ENCODE data around the gene CUX1.
"Not testable (repeated sequence)": the region's sequence is repeated elsewhere in the genome, so short reads cannot be mapped to it uniquely, and the experiment has no call there.

The CUX1 gene

GRCh38 chr7:102165136-102165535 lies 347.7 kb downstream of the CUX1 start:
- in situ Hi-C loops (cut with MboI; ENCODE audit: low sequenced_read_pairs) = no loop called here

- in situ Hi-C loops (cut with MboI; ENCODE audit: low sequenced_read_pairs) = no loop called here
Observed at GRCh38 chr7:102167254-102167653, 349.8 kb downstream of the CUX1 start.

GRCh38 chr7:102169651-102170392 lies 352.4 kb downstream of the CUX1 start:
- in situ Hi-C loops (cut with MboI; ENCODE audit: low sequenced_read_pairs) = no loop called here

- in situ Hi-C loops (cut with MboI; ENCODE audit: low sequenced_read_pairs) = no loop called here
Observed at GRCh38 chr7:102170393-102170970, 353.1 kb downstream of the CUX1 start.

- in situ Hi-C loops (cut with MboI; ENCODE audit: low sequenced_read_pairs) = no loop called here
Observed at GRCh38 chr7:102173669-102174068, 356.2 kb downstream of the CUX1 start.

- in situ Hi-C loops (cut with MboI; ENCODE audit: low sequenced_read_pairs) = no loop called here
Observed at GRCh38 chr7:102175423-102176170, 358.2 kb downstream of the CUX1 start.

GRCh38 chr7:102178410-102178809 lies 361.0 kb downstream of the CUX1 start:
- in situ Hi-C loops (cut with MboI; ENCODE audit: low sequenced_read_pairs) = no loop called here

GRCh38 chr7:102180727-102181126 lies 363.3 kb downstream of the CUX1 start:
- in situ Hi-C loops (cut with MboI; ENCODE audit: low sequenced_read_pairs) = no loop called here

GRCh38 chr7:102181517-102181916 lies 364.1 kb downstream of the CUX1 start:
- in situ Hi-C loops (cut with MboI; ENCODE audit: low sequenced_read_pairs) = no loop called here

- in situ Hi-C loops (cut with MboI; ENCODE audit: low sequenced_read_pairs) = no loop called here
Observed at GRCh38 chr7:102182016-102182415, 364.6 kb downstream of the CUX1 start.

- in situ Hi-C loops (cut with MboI; ENCODE audit: low sequenced_read_pairs) = not testable (repeated sequence)
Observed at GRCh38 chr7:102183848-102184247, 366.4 kb downstream of the CUX1 start.

GRCh38 chr7:102184303-102184702 lies 366.9 kb downstream of the CUX1 start:
- in situ Hi-C loops (cut with MboI; ENCODE audit: low sequenced_read_pairs) = no loop called here

- in situ Hi-C loops (cut with MboI; ENCODE audit: low sequenced_read_pairs) = no loop called here
Observed at GRCh38 chr7:102185796-102186195, 368.4 kb downstream of the CUX1 start.

GRCh38 chr7:102186306-102186705 lies 368.9 kb downstream of the CUX1 start:
- in situ Hi-C loops (cut with MboI; ENCODE audit: low sequenced_read_pairs) = no loop called here

GRCh38 chr7:102188746-102189145 lies 371.3 kb downstream of the CUX1 start:
- in situ Hi-C loops (cut with MboI; ENCODE audit: low sequenced_read_pairs) = no loop called here

GRCh38 chr7:102189756-102190155 lies 372.3 kb downstream of the CUX1 start:
- in situ Hi-C loops (cut with MboI; ENCODE audit: low sequenced_read_pairs) = no loop called here

- in situ Hi-C loops (cut with MboI; ENCODE audit: low sequenced_read_pairs) = no loop called here
Observed at GRCh38 chr7:102190776-102191350, 373.4 kb downstream of the CUX1 start.

- in situ Hi-C loops (cut with MboI; ENCODE audit: low sequenced_read_pairs) = no loop called here
Observed at GRCh38 chr7:102191556-102192379, 374.3 kb downstream of the CUX1 start.

GRCh38 chr7:102192790-102193189 lies 375.4 kb downstream of the CUX1 start:
- in situ Hi-C loops (cut with MboI; ENCODE audit: low sequenced_read_pairs) = no loop called here

- in situ Hi-C loops (cut with MboI; ENCODE audit: low sequenced_read_pairs) = no loop called here
Observed at GRCh38 chr7:102193806-102194205, 376.4 kb downstream of the CUX1 start.

- in situ Hi-C loops (cut with MboI; ENCODE audit: low sequenced_read_pairs) = no loop called here
Observed at GRCh38 chr7:102195361-102195760, 377.9 kb downstream of the CUX1 start.
